ENCODE results near the gene RSRC1.

The RSRC1 gene

GRCh38 chr3:158148218-158148617 is 38.3 kb downstream of the RSRC1 start:
- Histone ChIP-seq H3K36me3 (ENCODE audit: control insufficient read depth in 1 of 2, insufficient read depth in 2 of 2, low read length in 2 of 2) (no peaks in the 10 kb centered on the region), H3K27ac (ENCODE audit: low read length) (no peak overlapping the region), H3K27me3 (ENCODE audit: low read depth, low read length) (no peaks in the 10 kb centered on the region), H3K4me3 (ENCODE audit: low read depth in 1 of 2, low read length in 2 of 2) (no peak overlapping the region), H3K4me1 (ENCODE audit: control insufficient read depth in 1 of 2, insufficient read depth in 2 of 2, low read length in 2 of 2) (no peaks in the 10 kb centered on the region), H3K9me3 (ENCODE audit: control insufficient read depth in 1 of 2, low read length in 2 of 2) (no peaks in the 10 kb centered on the region)

- no peaks in the 10 kb centered on the region for H3K27me3 ChIP-seq (ENCODE audit: low read depth, low read length)
- H3K4me3 ChIP-seq (ENCODE audit: low read depth in 1 of 2, low read length in 2 of 2): no peak overlapping the region
- peaks cover 0 to 7% of the 10 kb centered on the region in 2 donors for H3K36me3 ChIP-seq (ENCODE audit: control insufficient read depth in 1 of 2, insufficient read depth in 2 of 2, low read length in 2 of 2)
- H3K9me3 ChIP-seq (ENCODE audit: control insufficient read depth in 1 of 2, low read length in 2 of 2): no peaks in the 10 kb centered on the region
- no peaks in the 10 kb centered on the region for H3K4me1 ChIP-seq (ENCODE audit: control insufficient read depth in 1 of 2, insufficient read depth in 2 of 2, low read length in 2 of 2)
- no peak overlapping the region for H3K27ac ChIP-seq (ENCODE audit: low read length)
Observed at GRCh38 chr3:158152186-158152585, 42.3 kb downstream of the RSRC1 start.

- no peak overlapping the region for H3K27ac ChIP-seq (ENCODE audit: low read length)
- H3K4me1 ChIP-seq (ENCODE audit: control insufficient read depth in 1 of 2, insufficient read depth in 2 of 2, low read length in 2 of 2): no peaks in the 10 kb centered on the region
- no peaks in the 10 kb centered on the region for H3K27me3 ChIP-seq (ENCODE audit: low read depth, low read length)
- H3K9me3 ChIP-seq (ENCODE audit: control insufficient read depth in 1 of 2, low read length in 2 of 2): no peaks in the 10 kb centered on the region
- no peak overlapping the region for H3K4me3 ChIP-seq (ENCODE audit: low read depth in 1 of 2, low read length in 2 of 2)
- peaks cover 0 to 7% of the 10 kb centered on the region in 2 donors for H3K36me3 ChIP-seq (ENCODE audit: control insufficient read depth in 1 of 2, insufficient read depth in 2 of 2, low read length in 2 of 2)
Observed at GRCh38 chr3:158158969-158159368, 49.1 kb downstream of the RSRC1 start.

- Histone ChIP-seq H3K4me1 (ENCODE audit: control insufficient read depth in 1 of 2, insufficient read depth in 2 of 2, low read length in 2 of 2) (no peaks in the 10 kb centered on the region), H3K9me3 (ENCODE audit: control insufficient read depth in 1 of 2, low read length in 2 of 2) (no peaks in the 10 kb centered on the region), H3K36me3 (ENCODE audit: control insufficient read depth in 1 of 2, insufficient read depth in 2 of 2, low read length in 2 of 2) (peaks cover 0 to 7% of the 10 kb centered on the region in 2 donors), H3K4me3 (ENCODE audit: low read depth in 1 of 2, low read length in 2 of 2) (no peak overlapping the region), H3K27me3 (ENCODE audit: low read depth, low read length) (no peaks in the 10 kb centered on the region), H3K27ac (ENCODE audit: low read length) (no peak overlapping the region)
Observed at GRCh38 chr3:158159714-158160113, 49.8 kb downstream of the RSRC1 start.

GRCh38 chr3:158160958-158161357 is 51.1 kb downstream of the RSRC1 start:
- Histone ChIP-seq H3K4me1 (ENCODE audit: control insufficient read depth in 1 of 2, insufficient read depth in 2 of 2, low read length in 2 of 2) (no peaks in the 10 kb centered on the region), H3K4me3 (ENCODE audit: low read depth in 1 of 2, low read length in 2 of 2) (no peak overlapping the region), H3K27ac (ENCODE audit: low read length) (no peak overlapping the region), H3K27me3 (ENCODE audit: low read depth, low read length) (no peaks in the 10 kb centered on the region), H3K36me3 (ENCODE audit: control insufficient read depth in 1 of 2, insufficient read depth in 2 of 2, low read length in 2 of 2) (peaks cover 0 to under 1% of the 10 kb centered on the region in 2 donors), H3K9me3 (ENCODE audit: control insufficient read depth in 1 of 2, low read length in 2 of 2) (no peaks in the 10 kb centered on the region)

- Histone ChIP-seq H3K36me3 (ENCODE audit: control insufficient read depth in 1 of 2, insufficient read depth in 2 of 2, low read length in 2 of 2) (no peaks in the 10 kb centered on the region), H3K27ac (ENCODE audit: low read length) (no peak overlapping the region), H3K4me1 (ENCODE audit: control insufficient read depth in 1 of 2, insufficient read depth in 2 of 2, low read length in 2 of 2) (no peaks in the 10 kb centered on the region), H3K9me3 (ENCODE audit: control insufficient read depth in 1 of 2, low read length in 2 of 2) (no peaks in the 10 kb centered on the region), H3K4me3 (ENCODE audit: low read depth in 1 of 2, low read length in 2 of 2) (no peak overlapping the region), H3K27me3 (ENCODE audit: low read depth, low read length) (no peaks in the 10 kb centered on the region)
Observed at GRCh38 chr3:158165141-158165655, 55.3 kb downstream of the RSRC1 start.

- Histone ChIP-seq H3K4me1 (ENCODE audit: control insufficient read depth in 1 of 2, insufficient read depth in 2 of 2, low read length in 2 of 2) (no peaks in the 10 kb centered on the region), H3K36me3 (ENCODE audit: control insufficient read depth in 1 of 2, insufficient read depth in 2 of 2, low read length in 2 of 2) (no peaks in the 10 kb centered on the region), H3K9me3 (ENCODE audit: control insufficient read depth in 1 of 2, low read length in 2 of 2) (no peaks in the 10 kb centered on the region), H3K4me3 (ENCODE audit: low read depth in 1 of 2, low read length in 2 of 2) (no peak overlapping the region), H3K27ac (ENCODE audit: low read length) (no peak overlapping the region), H3K27me3 (ENCODE audit: low read depth, low read length) (no peaks in the 10 kb centered on the region)
Observed at GRCh38 chr3:158165730-158166129, 55.8 kb downstream of the RSRC1 start.

GRCh38 chr3:158166223-158166622 is 56.3 kb downstream of the RSRC1 start:
- H3K4me3 ChIP-seq (ENCODE audit: low read depth in 1 of 2, low read length in 2 of 2): no peak overlapping the region
- no peaks in the 10 kb centered on the region for H3K9me3 ChIP-seq (ENCODE audit: control insufficient read depth in 1 of 2, low read length in 2 of 2)
- no peak overlapping the region for H3K27ac ChIP-seq (ENCODE audit: low read length)
- H3K27me3 ChIP-seq (ENCODE audit: low read depth, low read length): no peaks in the 10 kb centered on the region
- no peaks in the 10 kb centered on the region for H3K36me3 ChIP-seq (ENCODE audit: control insufficient read depth in 1 of 2, insufficient read depth in 2 of 2, low read length in 2 of 2)
- no peaks in the 10 kb centered on the region for H3K4me1 ChIP-seq (ENCODE audit: control insufficient read depth in 1 of 2, insufficient read depth in 2 of 2, low read length in 2 of 2)

- no peaks in the 10 kb centered on the region for H3K9me3 ChIP-seq (ENCODE audit: control insufficient read depth in 1 of 2, low read length in 2 of 2)
- H3K27ac ChIP-seq (ENCODE audit: low read length): no peak overlapping the region
- H3K36me3 ChIP-seq (ENCODE audit: control insufficient read depth in 1 of 2, insufficient read depth in 2 of 2, low read length in 2 of 2): no peaks in the 10 kb centered on the region
- H3K4me3 ChIP-seq (ENCODE audit: low read depth in 1 of 2, low read length in 2 of 2): no peak overlapping the region
- H3K27me3 ChIP-seq (ENCODE audit: low read depth, low read length): no peaks in the 10 kb centered on the region
- H3K4me1 ChIP-seq (ENCODE audit: control insufficient read depth in 1 of 2, insufficient read depth in 2 of 2, low read length in 2 of 2): no peaks in the 10 kb centered on the region
Observed at GRCh38 chr3:158167737-158168557, 58.1 kb downstream of the RSRC1 start.

GRCh38 chr3:158169091-158169491 is 59.2 kb downstream of the RSRC1 start:
- Histone ChIP-seq H3K27me3 (ENCODE audit: low read depth, low read length) (no peaks in the 10 kb centered on the region), H3K9me3 (ENCODE audit: control insufficient read depth in 1 of 2, low read length in 2 of 2) (no peaks in the 10 kb centered on the region), H3K36me3 (ENCODE audit: control insufficient read depth in 1 of 2, insufficient read depth in 2 of 2, low read length in 2 of 2) (no peaks in the 10 kb centered on the region), H3K27ac (ENCODE audit: low read length) (no peak overlapping the region), H3K4me3 (ENCODE audit: low read depth in 1 of 2, low read length in 2 of 2) (no peak overlapping the region), H3K4me1 (ENCODE audit: control insufficient read depth in 1 of 2, insufficient read depth in 2 of 2, low read length in 2 of 2) (no peaks in the 10 kb centered on the region)

- Histone ChIP-seq H3K36me3 (ENCODE audit: control insufficient read depth in 1 of 2, insufficient read depth in 2 of 2, low read length in 2 of 2) (no peaks in the 10 kb centered on the region), H3K27ac (ENCODE audit: low read length) (no peak overlapping the region), H3K27me3 (ENCODE audit: low read depth, low read length) (no peaks in the 10 kb centered on the region), H3K4me1 (ENCODE audit: control insufficient read depth in 1 of 2, insufficient read depth in 2 of 2, low read length in 2 of 2) (no peaks in the 10 kb centered on the region), H3K9me3 (ENCODE audit: control insufficient read depth in 1 of 2, low read length in 2 of 2) (no peaks in the 10 kb centered on the region), H3K4me3 (ENCODE audit: low read depth in 1 of 2, low read length in 2 of 2) (no peak overlapping the region)
Observed at GRCh38 chr3:158181096-158181495, 71.2 kb downstream of the RSRC1 start.

GRCh38 chr3:158185711-158186110 is 75.8 kb downstream of the RSRC1 start:
- Histone ChIP-seq H3K36me3 (ENCODE audit: control insufficient read depth in 1 of 2, insufficient read depth in 2 of 2, low read length in 2 of 2) (no peaks in the 10 kb centered on the region), H3K4me1 (ENCODE audit: control insufficient read depth in 1 of 2, insufficient read depth in 2 of 2, low read length in 2 of 2) (no peaks in the 10 kb centered on the region), H3K27ac (ENCODE audit: low read length) (no peak overlapping the region), H3K9me3 (ENCODE audit: control insufficient read depth in 1 of 2, low read length in 2 of 2) (no peaks in the 10 kb centered on the region), H3K4me3 (ENCODE audit: low read depth in 1 of 2, low read length in 2 of 2) (no peak overlapping the region), H3K27me3 (ENCODE audit: low read depth, low read length) (no peaks in the 10 kb centered on the region)
